ENCODE measurements around the gene CUL7.

GRCh38 chr6:43078691-43079090 is 25.0 kb upstream of the CUL7 start:
- TF ChIP-seq, protein P1, sequence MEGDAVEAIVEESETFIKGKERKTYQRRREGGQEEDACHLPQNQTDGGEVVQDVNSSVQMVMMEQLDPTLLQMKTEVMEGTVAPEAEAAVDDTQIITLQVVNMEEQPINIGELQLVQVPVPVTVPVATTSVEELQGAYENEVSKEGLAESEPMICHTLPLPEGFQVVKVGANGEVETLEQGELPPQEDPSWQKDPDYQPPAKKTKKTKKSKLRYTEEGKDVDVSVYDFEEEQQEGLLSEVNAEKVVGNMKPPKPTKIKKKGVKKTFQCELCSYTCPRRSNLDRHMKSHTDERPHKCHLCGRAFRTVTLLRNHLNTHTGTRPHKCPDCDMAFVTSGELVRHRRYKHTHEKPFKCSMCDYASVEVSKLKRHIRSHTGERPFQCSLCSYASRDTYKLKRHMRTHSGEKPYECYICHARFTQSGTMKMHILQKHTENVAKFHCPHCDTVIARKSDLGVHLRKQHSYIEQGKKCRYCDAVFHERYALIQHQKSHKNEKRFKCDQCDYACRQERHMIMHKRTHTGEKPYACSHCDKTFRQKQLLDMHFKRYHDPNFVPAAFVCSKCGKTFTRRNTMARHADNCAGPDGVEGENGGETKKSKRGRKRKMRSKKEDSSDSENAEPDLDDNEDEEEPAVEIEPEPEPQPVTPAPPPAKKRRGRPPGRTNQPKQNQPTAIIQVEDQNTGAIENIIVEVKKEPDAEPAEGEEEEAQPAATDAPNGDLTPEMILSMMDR (IDR thresholded peaks at IDR 0.05), result no peak
- no peak for TF ChIP-seq POLR2A (IDR thresholded peaks at IDR 0.05)
